CD4-positive, alpha-beta memory T cell (primary cell): ENCODE measurements around the gene CFAP161. TPM values are rescaled to one million over a fixed set of nuclear protein-coding genes. Genes with fewer than 3 reads are reported as not detected.
A peak's percentile ranks its signal among the peaks of the same experiment; 100 is the strongest.
"Not testable (repeated sequence)": the region's sequence is repeated elsewhere in the genome, so short reads cannot be mapped to it uniquely, and the experiment has no call there.

Experiments
- CTCF ChIA-PET: fragments of 350-600 bp; sonication (Branson Sonifier 250); formaldehyde crosslinking; loops from one replicate; lab custom pipeline; 2021; ENCODE audit warnings: inconsistent platforms; ENCODE audit not compliant: partially characterized antibody; lab: Charles Lee
- POLR2A ChIA-PET: fragments of 350-600 bp; sonication (Branson Sonifier 250); formaldehyde crosslinking; loops from one replicate; lab custom pipeline; 2021; ENCODE audit not compliant: partially characterized antibody; lab: Charles Lee
- DNase-seq, 5 donors: peaks; one replicate each; pipeline versions ENCODE4 v3.0.0 to v3.0.0-alpha.2; 2020 to 2022; ENCODE audit warnings: mixed read lengths in 1 of 5
- H3K27ac ChIP-seq: one replicate; pipeline ENCODE4 v1.7.0; 2013; ENCODE audit warnings: low read depth, low read length
- H3K27me3 ChIP-seq: 2 replicates; pipeline ENCODE4 v1.7.0; 2013; ENCODE audit warnings: mild to moderate bottlenecking, low read length, moderate library complexity; ENCODE audit not compliant: insufficient read depth
- H3K36me3 ChIP-seq: 2 replicates; pipeline ENCODE4 v1.7.0; 2013; ENCODE audit warnings: mild to moderate bottlenecking, low read length, moderate library complexity; ENCODE audit not compliant: insufficient read depth
- H3K4me1 ChIP-seq: 2 replicates; pipeline ENCODE4 v1.7.0; 2013; ENCODE audit warnings: mild to moderate bottlenecking, low read length, moderate library complexity; ENCODE audit not compliant: insufficient read depth
- H3K4me3 ChIP-seq, 2 donors: one replicate each; pipeline ENCODE4 v1.7.0; 2013; ENCODE audit warnings: low read length in 2 of 2, mild to moderate bottlenecking in 1 of 2
- H3K9me3 ChIP-seq, 2 donors: one replicate each; pipeline ENCODE4 v1.7.0; 2013; ENCODE audit warnings: low read length in 2 of 2, control low read depth in 1 of 2; ENCODE audit not compliant: control insufficient read depth in 1 of 2
- H3K27ac Mint-ChIP-seq, 7 donors: one replicate each; pipeline ENCODE4 v1.8.0; 2020 to 2021; ENCODE audit warnings: mixed read lengths in 7 of 7, mild to moderate bottlenecking in 6 of 7, inconsistent platforms in 3 of 7, moderate library complexity in 3 of 7
- H3K27me3 Mint-ChIP-seq, 2 donors: one replicate each; pipeline ENCODE4 v1.8.0; 2020 to 2021; ENCODE audit warnings: mixed read lengths in 2 of 2
- H3K36me3 Mint-ChIP-seq, 2 donors: one replicate each; pipeline ENCODE4 v1.8.0; 2020 to 2021; ENCODE audit warnings: mixed read lengths in 2 of 2, inconsistent platforms in 1 of 2, mild to moderate bottlenecking in 1 of 2
- H3K4me1 Mint-ChIP-seq, 4 donors: one replicate each; pipeline ENCODE4 v1.8.0; 2020 to 2021; ENCODE audit warnings: mixed read lengths in 4 of 4, mild to moderate bottlenecking in 1 of 4
- H3K4me3 Mint-ChIP-seq, 8 donors: one replicate each; pipeline ENCODE4 v1.8.0; 2020 to 2021; ENCODE audit warnings: mixed read lengths in 8 of 8, mild to moderate bottlenecking in 7 of 8, moderate library complexity in 6 of 8, inconsistent platforms in 3 of 8
- H3K9me3 Mint-ChIP-seq, 8 donors: one replicate each; pipeline ENCODE4 v1.8.0; 2020 to 2021; ENCODE audit warnings: mixed read lengths in 8 of 8, mild to moderate bottlenecking in 5 of 8, inconsistent platforms in 3 of 8, moderate library complexity in 1 of 8
- intact Hi-C: fragments of 100-400 bp; cut with micrococcal nuclease; formaldehyde crosslinking; loops from one replicate; pipeline ENCODE4 v1.15.1; 2023
- polyA plus RNA-seq, 2 donors: library from polyadenylated mRNA; unstranded; fragments of 300-500 nt; fragmentation: Illumina TruSeq; gene quantifications; one replicate each; pipeline ENCODE4 v1.2.3, GENCODE V29; 2021
- total RNA-seq, 2 experiments: library from RNA; stranded (reverse); gene quantifications; one replicate each; pipeline ENCODE4 v1.2.3, GENCODE V29; 2021

CFAP161 gene
- total and polyA plus RNA-seq, 4 experiments from 2014 or later, result not detected

DNA sequence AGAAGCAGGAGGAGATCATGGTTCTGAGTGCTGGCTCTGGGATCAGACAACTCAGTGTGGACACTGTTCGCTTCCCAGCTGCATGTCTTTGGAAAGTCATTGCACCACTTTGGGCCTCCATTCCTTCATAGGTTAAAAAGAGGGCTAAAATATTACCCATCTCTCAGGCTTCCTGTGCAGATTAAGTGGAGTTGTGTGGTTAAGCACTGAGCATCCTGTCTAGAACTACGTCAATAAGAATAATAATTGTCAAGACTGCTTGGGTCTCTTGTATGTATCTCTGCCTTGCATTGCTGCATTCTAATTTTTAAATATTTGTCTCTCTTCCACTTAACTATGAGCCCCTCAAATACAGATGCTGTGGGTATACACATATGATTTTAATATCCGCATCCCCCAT is 22.3 kb downstream of the CFAP161 start:
- intact Hi-C loops, result loop anchor here (10.0 kb wide), 1 partner anchor 178 kb away; no protein-coding TSS in a partner anchor
- no peak overlapping the region for H3K4me3 Mint-ChIP-seq
- no peak overlapping the region for H3K27ac Mint-ChIP-seq
- H3K9me3 Mint-ChIP-seq, result no peaks in the 10 kb centered on the region
- no peaks in the 10 kb centered on the region for H3K27me3 ChIP-seq
- H3K27me3 Mint-ChIP-seq, result peaks cover 0 to 5% of the 10 kb centered on the region in 2 donors
- no peak for DNase-seq
- H3K36me3 Mint-ChIP-seq, result no peaks in the 10 kb centered on the region
- H3K4me1 ChIP-seq, result peaks cover 6% of the 10 kb centered on the region
- ChIA-PET CTCF (interaction anchor here (0.7 to 8.0 kb wide), 12 partner anchors 8 to 245 kb away, joined by 3 to 120 read pairs (median 6); no protein-coding TSS in a partner anchor), POLR2A (no interaction called here)
- no peak overlapping the region for H3K4me3 ChIP-seq
- H3K4me1 Mint-ChIP-seq, result peaks cover 5 to 9% (median 6%) of the 10 kb centered on the region in 4 donors
- no peaks in the 10 kb centered on the region for H3K9me3 ChIP-seq
- no peak overlapping the region for H3K27ac ChIP-seq
- no peaks in the 10 kb centered on the region for H3K36me3 ChIP-seq

DNA sequence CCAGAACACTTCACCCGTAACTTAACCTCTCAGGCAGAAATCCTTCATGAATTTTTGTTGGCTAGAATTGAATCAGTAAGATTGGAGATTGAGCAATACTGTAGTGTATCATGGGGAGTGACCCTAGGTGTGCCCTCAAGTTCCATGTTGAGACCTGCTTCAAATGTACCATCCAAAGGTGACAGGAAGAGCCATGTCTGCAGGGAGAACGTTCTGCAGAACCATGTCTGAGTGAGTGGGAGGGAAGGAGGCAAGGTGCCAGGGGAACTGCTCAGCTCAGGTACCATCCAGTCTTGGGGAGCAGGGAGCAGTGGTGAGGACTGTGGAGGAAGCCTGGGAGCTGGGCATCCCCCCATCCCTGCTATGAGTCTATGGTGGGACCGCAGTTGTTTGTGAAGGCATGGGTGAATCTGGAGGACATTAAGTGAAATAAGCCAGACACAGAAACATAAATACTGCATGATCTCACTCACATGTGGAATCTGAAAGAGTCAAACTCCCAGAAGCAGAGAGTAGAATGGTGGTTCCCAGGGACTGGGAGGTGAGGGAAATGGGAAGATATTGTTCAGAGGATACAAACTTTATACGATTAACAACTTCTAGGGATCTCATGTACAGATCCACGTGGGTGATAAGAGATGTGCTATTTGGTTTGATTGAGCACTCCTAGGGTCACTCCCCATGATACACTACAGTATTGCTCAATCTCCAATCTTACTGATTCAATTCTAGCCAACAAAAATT is 23.3 kb downstream of the CFAP161 start:
- H3K27me3 ChIP-seq, result peaks cover 4% of the 10 kb centered on the region
- H3K9me3 ChIP-seq, result no peaks in the 10 kb centered on the region
- no peak for DNase-seq
- POLR2A ChIA-PET, result no interaction called here
- no peaks in the 10 kb centered on the region for H3K36me3 ChIP-seq
- no peak overlapping the region for H3K27ac ChIP-seq
- H3K27me3 Mint-ChIP-seq, result peaks cover 1 to 11% of the 10 kb centered on the region in 2 donors
- peaks cover 12 to 19% (median 15%) of the 10 kb centered on the region in 4 donors for H3K4me1 Mint-ChIP-seq
- no peak overlapping the region for H3K4me3 Mint-ChIP-seq
- H3K9me3 Mint-ChIP-seq, result no peaks in the 10 kb centered on the region
- intact Hi-C loops, result loop anchor here (10.0 kb wide), 1 partner anchor 177 kb away; no protein-coding TSS in a partner anchor
- no peak overlapping the region for H3K27ac Mint-ChIP-seq
- no peak overlapping the region for H3K4me3 ChIP-seq
- CTCF ChIA-PET, result interaction anchor here (0.8 to 8.0 kb wide), 6 partner anchors 13 to 244 kb away, joined by 3 to 120 read pairs (median 6); no protein-coding TSS in a partner anchor
- H3K36me3 Mint-ChIP-seq, result no peaks in the 10 kb centered on the region
- peaks cover 14% of the 10 kb centered on the region for H3K4me1 ChIP-seq

DNA sequence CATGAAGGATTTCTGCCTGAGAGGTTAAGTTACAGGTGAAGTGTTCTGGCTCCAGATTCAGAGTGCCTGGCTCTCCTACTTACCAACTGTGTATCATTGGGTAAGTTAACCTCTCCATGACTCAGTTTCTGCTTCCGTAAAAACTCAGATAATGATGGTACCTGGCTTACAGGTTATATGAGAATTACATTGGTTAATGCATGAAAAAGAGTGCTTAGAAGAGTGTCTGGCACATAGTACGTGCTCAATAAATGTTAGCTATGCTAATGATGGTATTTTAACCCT is 23.8 kb downstream of the CFAP161 start:
- intact Hi-C loops, result loop anchor here (10.0 kb wide), 1 partner anchor 177 kb away; no protein-coding TSS in a partner anchor

DNA sequence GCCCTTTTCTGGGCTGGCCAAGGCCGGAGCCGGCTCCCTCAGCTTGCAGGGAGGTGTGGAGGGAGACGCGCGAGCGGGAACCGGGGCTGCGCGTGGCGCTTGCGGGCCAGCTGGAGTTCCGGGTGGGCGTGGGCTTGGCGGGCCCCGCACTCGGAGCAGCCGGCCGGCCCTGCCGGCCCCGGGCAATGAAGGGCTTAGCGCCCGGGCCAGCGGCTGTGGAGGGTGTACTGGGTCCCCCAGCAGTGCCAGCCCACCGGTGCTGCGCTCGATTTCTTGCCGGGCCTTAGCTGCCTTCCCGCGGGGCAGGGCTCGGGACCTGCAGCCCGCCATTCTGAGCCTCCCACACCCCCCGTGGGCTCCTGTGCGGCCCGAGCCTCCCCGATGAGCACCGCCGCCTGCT is 24.5 kb downstream of the CFAP161 start:
- H3K27me3 ChIP-seq, H3K36me3 Mint-ChIP-seq, H3K27ac Mint-ChIP-seq, H3K4me3 ChIP-seq, H3K36me3 ChIP-seq, POLR2A ChIA-PET, DNase-seq, H3K9me3 Mint-ChIP-seq, H3K4me3 Mint-ChIP-seq, H3K9me3 ChIP-seq, H3K27ac ChIP-seq: not testable (repeated sequence)
- H3K4me1 Mint-ChIP-seq, result peaks cover 13 to 23% (median 17%) of the 10 kb centered on the region in 4 donors
- CTCF ChIA-PET, result interaction anchor here (8.0 kb wide), 1 partner anchor 110 kb away, joined by 120 read pairs; no protein-coding TSS in a partner anchor
- peaks cover 4 to 13% of the 10 kb centered on the region in 2 donors for H3K27me3 Mint-ChIP-seq
- peaks cover 14% of the 10 kb centered on the region for H3K4me1 ChIP-seq
- intact Hi-C loops, result loop anchor here (10.0 kb wide), 1 partner anchor 176 kb away; no protein-coding TSS in a partner anchor

More for the DNA sequence above, 23.8 kb downstream of the CFAP161 start:
- Histone ChIP-seq H3K4me3 (no peak overlapping the region), H3K4me1 (peaks cover 14% of the 10 kb centered on the region), H3K36me3 (no peaks in the 10 kb centered on the region), H3K27ac (no peak overlapping the region), H3K27me3 (peaks cover 4% of the 10 kb centered on the region), H3K9me3 (no peaks in the 10 kb centered on the region)
- DNase-seq, result no peak
- Mint-ChIP-seq H3K36me3 (no peaks in the 10 kb centered on the region), H3K27ac (no peak overlapping the region), H3K4me1 (peaks cover 13 to 23% (median 17%) of the 10 kb centered on the region in 4 donors), H3K4me3 (no peak overlapping the region), H3K9me3 (no peaks in the 10 kb centered on the region), H3K27me3 (peaks cover 4 to 13% of the 10 kb centered on the region in 2 donors)
- ChIA-PET POLR2A (no interaction called here), CTCF (interaction anchor here (8.0 kb wide), 1 partner anchor 111 kb away, joined by 120 read pairs; no protein-coding TSS in a partner anchor)

DNA sequence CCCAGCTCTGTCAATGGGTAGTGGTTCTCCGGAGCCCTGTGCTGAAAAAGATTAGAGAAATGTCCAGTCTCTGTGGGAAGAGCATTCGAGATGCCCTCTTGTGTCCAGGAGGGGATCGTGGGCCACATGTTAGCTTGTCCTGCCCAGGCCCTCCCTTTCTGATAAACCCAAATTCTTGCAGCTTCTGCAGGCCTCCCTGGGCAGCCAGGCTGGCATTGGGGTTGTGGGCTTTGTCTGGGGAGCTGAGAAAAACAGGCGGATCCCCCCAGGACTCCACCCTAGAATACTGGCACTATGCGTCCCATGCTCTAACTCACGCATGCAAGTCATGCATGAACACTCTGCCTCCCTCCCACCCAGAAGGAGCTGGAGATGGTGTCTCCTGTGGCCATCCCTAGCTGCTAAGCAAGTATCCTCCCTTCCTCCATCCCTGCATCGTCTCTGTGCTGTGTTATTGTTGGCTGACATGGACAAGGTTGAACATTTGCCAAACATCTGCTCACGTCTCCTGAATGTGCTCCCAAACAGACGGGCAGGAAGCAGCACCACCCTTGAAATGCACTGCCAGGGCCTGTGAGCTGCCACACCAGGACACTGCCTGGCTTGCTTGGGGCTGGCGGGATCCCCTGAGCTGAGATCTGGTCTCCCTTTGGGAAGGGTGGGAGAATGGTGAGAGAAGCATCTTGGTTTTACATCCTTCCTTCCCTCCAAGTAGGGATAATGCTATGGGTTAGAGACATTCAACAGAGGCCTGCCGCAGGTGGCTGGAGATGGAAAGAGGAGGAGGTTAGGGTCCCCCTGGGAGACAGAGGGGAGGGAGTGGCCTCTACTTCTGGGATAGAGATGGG is 26.5 kb downstream of the CFAP161 start:
- ChIA-PET POLR2A (no interaction called here), CTCF (interaction anchor here (1.0 to 2.7 kb wide), 2 partner anchors 11 to 105 kb away, joined by 3 to 14 read pairs; no protein-coding TSS in a partner anchor)
- Mint-ChIP-seq H3K36me3 (no peaks in the 10 kb centered on the region), H3K4me1 (peaks cover 13 to 23% (median 18%) of the 10 kb centered on the region in 4 donors), H3K9me3 (no peaks in the 10 kb centered on the region), H3K27ac (no peak overlapping the region), H3K4me3 (peak overlapping the region in 1 of 8 donors; percentile 40), H3K27me3 (peaks cover 4 to 19% of the 10 kb centered on the region in 2 donors)
- no peak for DNase-seq
- no peaks in the 10 kb centered on the region for H3K36me3 ChIP-seq
- no peak overlapping the region for H3K27ac ChIP-seq
- H3K4me1 ChIP-seq, result peaks cover 14% of the 10 kb centered on the region
- intact Hi-C loops, result no loop called here
- no peak overlapping the region for H3K4me3 ChIP-seq
- H3K9me3 ChIP-seq, result no peaks in the 10 kb centered on the region
- peaks cover 4% of the 10 kb centered on the region for H3K27me3 ChIP-seq

DNA sequence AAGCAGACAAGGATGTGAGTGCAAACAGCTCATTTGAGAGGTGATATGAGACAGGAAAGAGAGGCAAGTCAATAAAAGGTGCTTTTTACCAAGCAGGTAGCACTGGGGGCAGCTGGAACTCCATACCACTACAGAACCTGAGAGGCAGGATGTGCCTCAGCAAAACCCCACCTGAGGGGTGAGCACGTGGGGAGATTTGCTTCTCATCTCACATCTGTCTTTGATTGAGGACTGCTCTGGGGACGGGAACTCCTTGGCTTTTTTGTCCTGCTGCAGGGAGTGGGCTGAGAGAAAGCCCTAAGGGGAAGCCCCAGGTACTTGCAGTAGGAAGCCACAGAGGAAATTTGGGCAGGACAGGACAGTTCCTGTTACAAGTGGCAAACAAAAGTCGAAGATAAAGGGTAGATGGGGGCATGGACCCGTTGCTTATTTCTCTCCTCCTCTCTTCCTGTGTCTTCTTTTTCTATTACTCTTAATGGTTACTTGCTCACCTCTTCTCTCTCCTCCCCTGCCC is 27.1 kb downstream of the CFAP161 start:
- peak overlapping the region in 1 of 7 donors; percentile 41 for H3K27ac Mint-ChIP-seq
- H3K4me1 Mint-ChIP-seq, result peaks cover 12 to 23% (median 18%) of the 10 kb centered on the region in 4 donors
- no peak overlapping the region for H3K4me3 ChIP-seq
- H3K4me3 Mint-ChIP-seq, result peak overlapping the region in 3 of 8 donors; percentile 23 to 44 (median 38)
- H3K27me3 ChIP-seq, result peaks cover 4% of the 10 kb centered on the region
- ChIA-PET CTCF (interaction anchor here (2.7 kb wide), 1 partner anchor 105 kb away, joined by 14 read pairs; no protein-coding TSS in a partner anchor), POLR2A (no interaction called here)
- H3K36me3 ChIP-seq, result no peaks in the 10 kb centered on the region
- H3K27me3 Mint-ChIP-seq, result peaks cover 4 to 19% of the 10 kb centered on the region in 2 donors
- no peaks in the 10 kb centered on the region for H3K9me3 Mint-ChIP-seq
- H3K9me3 ChIP-seq, result no peaks in the 10 kb centered on the region
- no peak overlapping the region for H3K27ac ChIP-seq
- H3K36me3 Mint-ChIP-seq, result no peaks in the 10 kb centered on the region
- intact Hi-C loops, result no loop called here
- peaks cover 14% of the 10 kb centered on the region for H3K4me1 ChIP-seq
- DNase-seq, result no peak
